Activated CD8-positive, alpha-beta T cell treated with anti-CD3 and anti-CD28 coated beads for 36 hours (primary cell): ENCODE measurements around the gene ALAS1. TPM values are rescaled to one million over a fixed set of nuclear protein-coding genes. Genes with fewer than 3 reads are reported as not detected.

ENCODE experiments used
- ATAC-seq: fragments of 200-7000 bp; cut with Tn5 transposase; one replicate; pipeline ENCODE4 v1.10.0; 2021; ENCODE audit warnings: mild to moderate bottlenecking, moderate library complexity
- CTCF ChIA-PET: fragments of 350-600 bp; sonication (Branson Sonifier 250); formaldehyde crosslinking; loops from one replicate; lab custom pipeline; 2021; ENCODE audit warnings: antibody characterized with exemption; lab: Charles Lee
- POLR2A ChIA-PET: fragments of 350-600 bp; sonication (Branson Sonifier 250); formaldehyde crosslinking; loops from one replicate; lab custom pipeline; 2021; ENCODE audit warnings: antibody characterized with exemption; lab: Charles Lee
- DNase-seq: peaks from one replicate; pipeline ENCODE4 v3.0.0-alpha.2; 2020
- H3K27ac Mint-ChIP-seq: one replicate; pipeline ENCODE4 v1.8.0; 2021; ENCODE audit warnings: mild to moderate bottlenecking, mixed read lengths
- H3K27me3 Mint-ChIP-seq: one replicate; pipeline ENCODE4 v1.8.0; 2021; ENCODE audit warnings: mixed read lengths
- H3K36me3 Mint-ChIP-seq: one replicate; pipeline ENCODE4 v1.8.0; 2021; ENCODE audit warnings: low read depth, mixed read lengths
- H3K4me1 Mint-ChIP-seq: one replicate; pipeline ENCODE4 v1.8.0; 2021; ENCODE audit warnings: low read depth, mixed read lengths
- H3K4me3 Mint-ChIP-seq: one replicate; pipeline ENCODE4 v1.8.0; 2021; ENCODE audit warnings: mild to moderate bottlenecking, moderate library complexity, mixed read lengths
- H3K9me3 Mint-ChIP-seq: one replicate; pipeline ENCODE4 v1.8.0; 2021; ENCODE audit warnings: mixed read lengths
- intact Hi-C: fragments of 100-400 bp; cut with micrococcal nuclease; formaldehyde crosslinking; loops from one replicate; pipeline ENCODE4 v1.10.0; 2022
- total RNA-seq, 2 experiments: library from RNA; stranded (reverse); gene quantifications; one replicate each; pipeline ENCODE4 v1.2.3, GENCODE V29; 2021
- TF ChIP-seq, protein P1 (sequence below): fragments of 200-600 bp; IDR thresholded peaks from one replicate; pipeline ENCODE4 v1.8.0; 2022; ENCODE audit warnings: antibody characterized with exemption, mild to moderate bottlenecking

Gene ALAS1
- total RNA-seq, 2 experiments from 2014 or later = 54.3 to 54.6 TPM

- Mint-ChIP-seq H3K4me3 (no peak overlapping the region), H3K36me3 (peaks cover 49% of the 10 kb centered on the region), H3K4me1 (peaks cover 61% of the 10 kb centered on the region), H3K9me3 (no peaks in the 10 kb centered on the region), H3K27ac (peak overlapping the region; percentile 79), H3K27me3 (no peaks in the 10 kb centered on the region)
- ChIA-PET POLR2A (interaction anchor here (5.9 to 33.3 kb wide), 3 partner anchors 10 to 44 kb away, joined by 38 to 949 read pairs (median 107); partner anchors contain the start of genes GLYCTK, PPM1M, TLR9 and WDR82), CTCF (interaction anchor here (0.9 to 10.8 kb wide), 7 partner anchors 13 to 105 kb away, joined by 3 to 198 read pairs (median 6); partner anchors contain the start of genes TLR9 and WDR82)
- DNase-seq = no peak
- intact Hi-C loops = no loop called here
- ATAC-seq = no peak
- TF ChIP-seq, protein P1, sequence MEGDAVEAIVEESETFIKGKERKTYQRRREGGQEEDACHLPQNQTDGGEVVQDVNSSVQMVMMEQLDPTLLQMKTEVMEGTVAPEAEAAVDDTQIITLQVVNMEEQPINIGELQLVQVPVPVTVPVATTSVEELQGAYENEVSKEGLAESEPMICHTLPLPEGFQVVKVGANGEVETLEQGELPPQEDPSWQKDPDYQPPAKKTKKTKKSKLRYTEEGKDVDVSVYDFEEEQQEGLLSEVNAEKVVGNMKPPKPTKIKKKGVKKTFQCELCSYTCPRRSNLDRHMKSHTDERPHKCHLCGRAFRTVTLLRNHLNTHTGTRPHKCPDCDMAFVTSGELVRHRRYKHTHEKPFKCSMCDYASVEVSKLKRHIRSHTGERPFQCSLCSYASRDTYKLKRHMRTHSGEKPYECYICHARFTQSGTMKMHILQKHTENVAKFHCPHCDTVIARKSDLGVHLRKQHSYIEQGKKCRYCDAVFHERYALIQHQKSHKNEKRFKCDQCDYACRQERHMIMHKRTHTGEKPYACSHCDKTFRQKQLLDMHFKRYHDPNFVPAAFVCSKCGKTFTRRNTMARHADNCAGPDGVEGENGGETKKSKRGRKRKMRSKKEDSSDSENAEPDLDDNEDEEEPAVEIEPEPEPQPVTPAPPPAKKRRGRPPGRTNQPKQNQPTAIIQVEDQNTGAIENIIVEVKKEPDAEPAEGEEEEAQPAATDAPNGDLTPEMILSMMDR = no peak
Observed at GRCh38 chr3:52233968-52234367, 36.0 kb downstream of the ALAS1 start.

GRCh38 chr3:52234516-52235447, 36.8 kb downstream of the ALAS1 start:
- Mint-ChIP-seq H3K27ac (peak overlapping the region; percentile 79), H3K4me1 (peaks cover 61% of the 10 kb centered on the region), H3K36me3 (peaks cover 52% of the 10 kb centered on the region)

GRCh38 chr3:52236424-52236886, 38.5 kb downstream of the ALAS1 start:
- ATAC-seq (no peak), DNase-seq (peak; percentile 1)
- intact Hi-C loops = no loop called here
- H3K36me3 Mint-ChIP-seq = peaks cover 52% of the 10 kb centered on the region
- ChIA-PET CTCF (interaction anchor here (1.2 to 10.8 kb wide), 7 partner anchors 9 to 103 kb away, joined by 3 to 198 read pairs (median 6); partner anchors contain the start of genes TLR9 and WDR82), POLR2A (interaction anchor here (5.9 to 33.3 kb wide), 4 partner anchors 11 to 41 kb away, joined by 38 to 949 read pairs (median 92); partner anchors contain the start of genes GLYCTK, PPM1M, TLR9 and WDR82)
- H3K27me3 Mint-ChIP-seq = no peaks in the 10 kb centered on the region
- peaks cover 70% of the 10 kb centered on the region for H3K4me1 Mint-ChIP-seq
- peak overlapping the region; percentile 76 for H3K27ac Mint-ChIP-seq
- peak overlapping the region; percentile 43 for H3K4me3 Mint-ChIP-seq
- H3K9me3 Mint-ChIP-seq = no peaks in the 10 kb centered on the region
- TF ChIP-seq, protein P1 = no peak

More at GRCh38 chr3:52234516-52235447, 36.8 kb downstream of the ALAS1 start:
- intact Hi-C loops = no loop called here
- peak overlapping the region; percentile 43 for H3K4me3 Mint-ChIP-seq
- ATAC-seq = no peak
- no peaks in the 10 kb centered on the region for H3K27me3 Mint-ChIP-seq
- POLR2A ChIA-PET = interaction anchor here (5.9 to 33.3 kb wide), 3 partner anchors 11 to 43 kb away, joined by 38 to 949 read pairs (median 107); partner anchors contain the start of genes GLYCTK, PPM1M, TLR9 and WDR82
- no peaks in the 10 kb centered on the region for H3K9me3 Mint-ChIP-seq
- TF ChIP-seq, protein P1 = no peak
- DNase-seq = no peak
- CTCF ChIA-PET = interaction anchor here (0.7 to 10.8 kb wide), 11 partner anchors 8 to 104 kb away, joined by 3 to 198 read pairs (median 5); partner anchors contain the start of genes PPM1M, TLR9 and WDR82

GRCh38 chr3:52237006-52237656, 39.2 kb downstream of the ALAS1 start:
- Mint-ChIP-seq H3K27ac (peak overlapping the region; percentile 76), H3K4me1 (peaks cover 71% of the 10 kb centered on the region), H3K27me3 (no peaks in the 10 kb centered on the region), H3K4me3 (peak overlapping the region; percentile 99), H3K9me3 (no peaks in the 10 kb centered on the region), H3K36me3 (peaks cover 52% of the 10 kb centered on the region)
- ChIA-PET POLR2A (interaction anchor here (5.9 to 33.3 kb wide), 4 partner anchors 10 to 40 kb away, joined by 38 to 949 read pairs (median 92); partner anchors contain the start of genes GLYCTK, PPM1M, TLR9 and WDR82), CTCF (interaction anchor here (1.2 to 10.8 kb wide), 6 partner anchors 16 to 102 kb away, joined by 4 to 198 read pairs (median 35); partner anchors contain the start of genes TLR9 and WDR82)
- ATAC-seq (no peak), DNase-seq (peak; percentile 1)
- TF ChIP-seq, protein P1 = no peak
- intact Hi-C loops = no loop called here
